HG02798 (cell line): ENCODE results near the gene TMCO4.

Source experiments
- ATAC-seq: cut with Tn5 transposase; IDR thresholded peaks from one replicate; pipeline ENCODE4 v1.9.1; 2021; ENCODE audit warnings: mild to moderate bottlenecking; ENCODE audit not compliant: unreplicated experiment, poor library complexity

The TMCO4 gene

DNA sequence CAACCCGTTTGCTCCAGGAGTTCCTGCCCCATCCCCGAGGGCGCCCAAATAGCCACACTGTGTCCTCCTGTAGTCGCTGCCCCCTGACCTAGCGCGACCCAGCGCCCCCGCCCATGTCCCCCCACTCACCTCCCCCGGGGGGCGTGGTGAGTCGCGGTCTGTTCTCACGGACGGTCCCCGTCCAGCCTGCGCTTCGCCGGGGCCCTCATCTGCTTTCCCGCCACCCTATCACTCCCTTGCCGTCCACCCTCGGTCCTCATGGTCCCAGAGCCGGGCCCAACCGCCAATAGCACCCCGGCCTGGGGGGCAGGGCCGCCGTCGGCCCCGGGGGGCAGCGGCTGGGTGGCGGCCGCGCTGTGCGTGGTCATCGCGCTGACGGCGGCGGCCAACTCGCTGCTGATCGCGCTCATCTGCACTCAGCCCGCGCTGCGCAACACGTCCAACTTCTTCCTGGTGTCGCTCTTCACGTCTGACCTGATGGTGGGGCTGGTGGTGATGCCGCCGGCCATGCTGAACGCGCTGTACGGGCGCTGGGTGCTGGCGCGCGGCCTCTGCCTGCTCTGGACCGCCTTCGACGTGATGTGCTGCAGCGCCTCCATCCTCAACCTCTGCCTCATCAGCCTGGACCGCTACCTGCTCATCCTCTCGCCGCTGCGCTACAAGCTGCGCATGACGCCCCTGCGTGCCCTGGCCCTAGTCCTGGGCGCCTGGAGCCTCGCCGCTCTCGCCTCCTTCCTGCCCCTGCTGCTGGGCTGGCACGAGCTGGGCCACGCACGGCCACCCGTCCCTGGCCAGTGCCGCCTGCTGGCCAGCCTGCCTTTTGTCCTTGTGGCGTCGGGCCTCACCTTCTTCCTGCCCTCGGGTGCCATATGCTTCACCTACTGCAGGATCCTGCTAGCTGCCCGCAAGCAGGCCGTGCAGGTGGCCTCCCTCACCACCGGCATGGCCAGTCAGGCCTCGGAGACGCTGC is 133.9 kb downstream of the TMCO4 start:
- ATAC-seq, result no peak

DNA sequence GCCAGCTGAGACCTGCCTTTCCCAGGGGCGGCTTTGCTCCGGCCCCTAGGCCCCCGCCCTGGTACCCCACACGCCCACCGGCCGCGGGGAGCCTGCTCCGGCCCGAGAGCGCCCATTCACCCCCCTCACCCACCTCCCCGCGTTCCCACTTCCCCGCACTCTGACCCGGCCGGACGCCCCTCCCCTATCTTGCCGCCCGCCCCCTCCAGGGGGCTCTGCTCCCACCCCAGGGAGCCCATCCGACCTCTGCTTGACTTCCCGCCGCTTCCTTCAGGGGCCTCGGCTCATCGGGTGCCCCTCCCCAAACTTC is 134.6 kb downstream of the TMCO4 start:
- ATAC-seq, result no peak

DNA sequence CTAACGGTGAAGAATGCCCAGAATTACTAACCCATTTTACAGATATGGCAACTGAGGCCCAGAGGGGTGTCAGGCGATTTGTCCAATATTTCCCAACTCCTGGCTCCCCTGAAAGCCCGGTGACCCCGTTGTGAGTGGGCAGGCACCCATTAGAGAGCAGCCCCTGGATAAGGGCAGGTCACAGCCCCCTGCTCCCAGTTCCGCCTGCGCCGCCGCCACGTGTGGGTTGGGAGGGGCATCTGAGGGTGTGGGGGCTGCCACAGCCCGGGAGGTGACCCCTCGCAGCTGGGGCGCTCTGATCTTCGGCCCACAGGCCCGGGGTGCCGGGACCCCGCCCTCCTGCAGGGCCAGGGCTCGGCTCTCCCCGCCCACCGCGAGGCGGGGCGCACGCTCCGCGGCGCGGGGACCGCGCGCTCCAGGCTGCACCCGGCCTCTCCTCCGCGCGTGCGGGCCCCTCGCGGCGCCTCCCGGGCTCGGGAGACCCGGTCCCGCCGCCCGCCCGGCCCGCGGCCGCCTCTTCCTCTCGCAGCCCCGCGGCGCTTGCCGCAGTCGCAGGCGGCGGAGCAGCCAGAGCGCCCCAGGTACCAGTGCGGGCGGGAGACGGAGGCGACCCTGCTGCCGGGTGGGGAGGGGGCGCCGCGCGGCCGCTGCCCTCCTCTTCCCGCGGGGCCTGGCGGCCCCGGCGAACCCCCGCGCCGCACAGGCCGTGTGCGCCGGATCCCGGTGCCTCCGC is 135.1 kb downstream of the TMCO4 start, which contains the start of gene HTR6:
TSS of gene HTR6 (plus strand) at position 423 of the 733 bp plus-strand sequence. CDS start 879 bp downstream, outside the sequence.
- ATAC-seq, result no peak

DNA sequence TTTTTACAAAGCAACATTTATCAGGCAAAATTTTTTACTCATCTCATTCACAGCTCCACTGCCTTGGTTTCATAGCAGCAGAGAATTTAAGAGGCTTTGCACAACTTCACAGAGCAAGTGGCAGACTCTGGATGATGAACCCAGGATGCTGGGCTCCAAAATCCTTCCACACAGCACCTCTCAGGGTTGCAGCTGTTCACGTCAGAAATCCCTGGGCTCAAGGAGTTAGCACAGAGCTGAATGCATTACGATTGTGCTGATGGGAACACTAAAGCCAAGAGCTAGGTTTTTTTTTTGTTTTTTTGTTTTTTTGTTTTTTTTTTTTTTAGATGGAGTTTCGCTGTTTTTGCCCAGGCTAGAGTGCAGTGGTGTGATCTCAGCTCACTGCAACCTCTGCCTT is 137.4 kb downstream of the TMCO4 start:
- no peak for ATAC-seq

DNA sequence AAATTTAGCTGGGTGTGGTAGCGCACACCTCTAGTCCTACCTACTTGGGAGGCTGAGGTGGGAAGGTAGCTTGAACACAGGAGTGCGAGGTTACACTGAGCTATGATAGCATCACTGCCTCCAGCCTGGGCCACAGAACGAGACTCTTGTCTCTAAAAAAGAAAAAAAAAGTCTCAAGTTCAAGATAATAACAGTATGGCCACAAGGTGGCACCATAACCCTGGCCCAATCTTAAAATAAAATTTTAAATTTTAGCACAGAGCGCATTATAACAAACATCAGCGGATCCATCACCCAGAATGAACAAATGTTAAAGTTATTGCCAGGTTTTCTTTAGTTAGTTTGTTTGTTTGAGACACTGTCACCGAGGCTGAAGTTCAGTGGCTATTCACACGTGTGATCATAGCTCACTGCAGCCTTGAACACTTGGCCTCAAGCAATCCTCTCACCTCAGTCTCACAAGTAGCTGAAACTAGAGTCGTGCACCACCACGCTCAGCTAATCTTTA is 137.9 kb downstream of the TMCO4 start:
- ATAC-seq, result no peak

DNA sequence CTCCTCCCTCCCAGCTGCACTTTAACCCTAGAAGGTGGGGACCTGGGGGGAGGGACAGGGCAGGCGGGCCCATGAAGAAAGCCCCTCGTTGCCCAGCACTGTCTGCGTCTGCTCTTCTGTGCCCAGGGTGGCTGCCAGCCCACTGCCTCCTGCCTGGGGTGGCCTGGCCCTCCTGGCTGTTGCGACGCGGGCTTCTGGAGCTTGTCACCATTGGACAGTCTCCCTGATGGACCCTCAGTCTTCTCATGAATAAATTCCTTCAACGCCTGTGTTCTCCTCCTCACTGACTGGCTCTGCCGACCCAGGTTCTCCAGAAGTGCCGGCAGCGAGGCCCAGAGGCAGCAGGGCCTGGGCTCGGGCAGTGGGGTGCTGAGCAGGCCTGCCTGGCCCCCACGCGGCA is 141.5 kb downstream of the TMCO4 start:
- no peak for ATAC-seq

DNA sequence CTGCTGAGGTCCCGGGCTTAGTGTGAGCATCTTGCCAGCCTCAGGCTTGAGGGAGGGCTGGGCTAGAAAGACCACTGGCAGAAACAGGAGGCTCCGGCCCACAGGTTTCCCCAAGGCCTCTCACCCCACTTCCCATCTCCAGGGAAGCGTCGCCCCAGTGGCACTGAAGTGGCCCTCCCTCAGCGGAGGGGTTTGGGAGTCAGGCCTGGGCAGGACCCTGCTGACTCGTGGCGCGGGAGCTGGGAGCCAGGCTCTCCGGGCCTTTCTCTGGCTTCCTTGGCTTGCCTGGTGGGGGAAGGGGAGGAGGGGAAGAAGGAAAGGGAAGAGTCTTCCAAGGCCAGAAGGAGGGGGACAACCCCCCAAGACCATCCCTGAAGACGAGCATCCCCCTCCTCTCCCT is 142.2 kb downstream of the TMCO4 start:
- no peak for ATAC-seq

DNA sequence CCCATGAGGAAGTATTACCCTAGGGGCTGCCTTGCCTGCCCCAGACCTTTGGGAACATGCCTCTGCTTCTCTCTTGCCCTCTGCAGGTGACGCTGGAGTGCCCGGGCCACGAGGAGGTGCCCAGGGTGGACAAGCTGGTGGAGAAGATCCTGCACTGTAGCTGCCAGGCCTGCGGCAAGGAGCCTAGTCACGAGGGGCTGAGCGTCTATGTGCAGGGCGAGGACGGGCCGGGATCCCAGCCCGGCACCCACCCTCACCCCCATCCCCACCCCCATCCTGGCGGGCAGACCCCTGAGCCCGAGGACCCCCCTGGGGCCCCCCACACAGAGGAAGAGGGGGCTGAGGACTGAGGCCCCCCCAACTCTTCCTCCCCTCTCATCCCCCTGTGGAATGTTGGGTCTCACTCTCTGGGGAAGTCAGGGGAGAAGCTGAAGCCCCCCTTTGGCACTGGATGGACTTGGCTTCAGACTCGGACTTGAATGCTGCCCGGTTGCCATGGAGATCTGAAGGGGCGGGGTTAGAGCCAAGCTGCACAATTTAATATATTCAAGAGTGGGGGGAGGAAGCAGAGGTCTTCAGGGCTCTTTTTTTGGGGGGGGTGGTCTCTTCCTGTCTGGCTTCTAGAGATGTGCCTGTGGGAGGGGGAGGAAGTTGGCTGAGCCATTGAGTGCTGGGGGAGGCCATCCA is 142.8 kb downstream of the TMCO4 start:
- ATAC-seq, result no peak

DNA sequence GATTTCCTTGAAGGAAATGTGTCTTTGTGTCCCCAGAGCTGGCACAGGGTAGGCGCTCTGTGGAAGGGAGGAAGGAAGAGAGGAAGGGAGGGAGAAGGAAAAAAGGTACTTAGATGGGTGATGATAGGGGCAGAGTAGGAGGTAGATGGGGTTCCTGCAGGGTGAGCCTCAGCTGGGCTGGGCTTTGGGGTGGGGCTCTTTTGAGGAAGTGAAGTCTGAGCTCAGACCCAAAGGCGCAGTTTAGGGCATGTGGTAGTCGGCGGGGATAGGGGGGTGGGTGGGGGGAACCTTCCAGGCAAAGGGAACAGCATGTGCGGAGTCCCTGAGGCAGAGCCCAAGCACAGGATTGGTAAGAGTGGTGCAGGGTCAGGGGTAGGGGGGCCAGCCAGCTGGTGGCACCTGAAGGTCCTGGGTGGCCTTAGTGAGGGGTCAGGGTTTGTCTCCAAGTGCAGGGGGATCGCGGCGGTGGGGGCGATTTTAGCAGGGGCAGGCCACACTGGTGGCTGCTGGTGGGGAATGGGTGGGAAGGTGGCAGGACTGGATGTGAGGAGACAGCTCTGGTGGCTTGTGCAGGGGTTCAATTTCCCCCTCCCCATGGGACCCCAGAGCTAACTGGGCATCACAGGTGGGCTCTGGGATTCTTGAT is 143.5 kb downstream of the TMCO4 start:
- ATAC-seq, result no peak

DNA sequence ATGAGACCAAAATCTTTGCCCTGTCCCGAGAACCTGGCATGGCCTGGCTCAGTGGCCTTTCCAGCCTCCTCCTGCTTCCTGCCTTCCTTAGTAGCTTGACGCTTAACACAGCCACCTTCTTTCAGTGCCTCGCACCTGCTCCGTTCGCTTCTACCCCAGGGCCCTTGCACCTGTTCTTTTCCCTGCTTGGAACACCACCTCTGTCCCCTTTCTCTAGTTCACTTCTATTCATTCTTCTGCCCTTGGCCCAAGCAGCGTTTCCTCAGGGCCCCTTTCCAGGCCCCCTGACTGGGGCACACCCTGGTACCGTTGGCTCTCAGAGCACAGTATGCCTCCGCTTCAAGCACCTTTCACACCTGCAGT is 144.0 kb downstream of the TMCO4 start:
- ATAC-seq, result no peak

DNA sequence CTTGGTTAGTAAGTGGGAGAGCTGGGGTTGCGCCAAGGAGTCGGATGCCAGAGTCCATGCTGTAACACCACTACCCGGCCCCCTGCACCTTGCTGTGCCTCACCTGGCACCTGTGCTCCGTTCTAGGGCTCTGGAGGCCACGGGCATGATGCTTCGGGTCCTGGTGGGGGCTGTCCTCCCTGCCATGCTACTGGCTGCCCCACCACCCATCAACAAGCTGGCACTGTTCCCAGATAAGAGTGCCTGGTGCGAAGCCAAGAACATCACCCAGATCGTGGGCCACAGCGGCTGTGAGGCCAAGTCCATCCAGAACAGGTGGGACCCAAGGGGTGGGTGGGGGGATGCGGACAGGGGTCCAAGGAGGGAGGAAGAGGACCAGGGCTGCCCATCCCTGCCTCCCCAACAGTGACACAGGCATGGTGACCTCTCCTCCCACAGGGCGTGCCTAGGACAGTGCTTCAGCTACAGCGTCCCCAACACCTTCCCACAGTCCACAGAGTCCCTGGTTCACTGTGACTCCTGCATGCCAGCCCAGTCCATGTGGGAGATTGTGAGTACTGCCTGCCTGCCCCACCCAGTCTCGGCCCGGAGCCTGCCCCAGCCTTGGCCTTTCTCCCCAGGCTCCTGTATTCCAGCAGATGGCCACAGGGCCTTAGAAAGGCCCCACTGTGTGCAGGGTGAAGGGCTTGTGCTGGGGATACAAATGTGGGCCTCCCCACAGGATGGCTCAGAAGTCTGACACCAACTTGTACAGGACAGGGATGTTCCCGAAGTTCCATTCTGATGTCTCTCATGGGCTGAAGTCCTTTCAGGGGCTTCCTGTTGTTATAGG is 144.6 kb downstream of the TMCO4 start:
- no peak for ATAC-seq

DNA sequence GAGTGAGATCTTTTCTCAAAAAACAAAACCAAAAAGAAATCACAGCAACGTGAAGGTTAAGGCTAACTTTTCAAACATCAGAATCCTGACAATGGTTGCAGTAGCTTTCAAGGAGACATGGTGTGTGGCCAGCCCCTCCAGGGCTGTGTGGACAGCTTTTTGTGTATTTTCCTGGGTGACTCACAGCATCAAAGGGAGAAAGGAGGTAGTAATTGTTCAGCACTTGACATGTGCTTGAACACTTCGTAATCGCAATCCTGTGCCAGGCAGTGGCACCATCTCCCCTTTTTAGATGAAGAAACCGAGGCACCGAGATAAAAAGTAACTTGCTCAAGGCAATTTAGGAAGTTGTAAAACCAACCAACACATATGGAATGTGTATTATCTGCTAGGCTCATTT is 145.3 kb downstream of the TMCO4 start:
- no peak for ATAC-seq

DNA sequence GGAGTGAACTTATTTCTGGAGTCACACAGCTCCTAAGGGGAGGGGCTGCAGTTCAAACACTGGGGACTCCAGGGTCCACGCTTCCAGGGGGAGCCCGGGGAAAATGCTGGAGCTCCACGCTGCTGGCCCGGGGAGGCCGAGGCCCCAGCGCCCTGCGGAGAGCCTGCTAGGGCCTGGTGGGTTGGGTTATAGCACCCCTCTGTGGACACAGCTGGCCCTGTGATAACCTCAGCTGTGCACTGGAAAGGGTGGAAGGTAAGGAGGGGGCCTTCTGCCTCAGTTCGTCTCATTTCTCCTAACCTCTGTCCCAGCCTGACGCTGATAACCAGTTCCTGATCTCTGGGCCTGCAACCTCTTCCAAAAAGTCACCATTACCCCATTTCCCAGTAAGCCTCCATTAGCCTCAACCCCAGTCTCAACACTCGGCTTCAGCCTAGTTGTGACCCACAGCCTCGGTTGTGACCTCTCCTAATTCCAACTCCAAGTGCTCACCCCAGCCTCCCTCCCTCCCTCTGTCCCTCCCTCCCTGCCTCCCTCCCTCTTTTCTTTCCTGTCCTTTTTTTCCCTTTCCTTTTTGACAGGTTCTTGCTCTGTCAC is 148.5 kb downstream of the TMCO4 start:
- no peak for ATAC-seq

DNA sequence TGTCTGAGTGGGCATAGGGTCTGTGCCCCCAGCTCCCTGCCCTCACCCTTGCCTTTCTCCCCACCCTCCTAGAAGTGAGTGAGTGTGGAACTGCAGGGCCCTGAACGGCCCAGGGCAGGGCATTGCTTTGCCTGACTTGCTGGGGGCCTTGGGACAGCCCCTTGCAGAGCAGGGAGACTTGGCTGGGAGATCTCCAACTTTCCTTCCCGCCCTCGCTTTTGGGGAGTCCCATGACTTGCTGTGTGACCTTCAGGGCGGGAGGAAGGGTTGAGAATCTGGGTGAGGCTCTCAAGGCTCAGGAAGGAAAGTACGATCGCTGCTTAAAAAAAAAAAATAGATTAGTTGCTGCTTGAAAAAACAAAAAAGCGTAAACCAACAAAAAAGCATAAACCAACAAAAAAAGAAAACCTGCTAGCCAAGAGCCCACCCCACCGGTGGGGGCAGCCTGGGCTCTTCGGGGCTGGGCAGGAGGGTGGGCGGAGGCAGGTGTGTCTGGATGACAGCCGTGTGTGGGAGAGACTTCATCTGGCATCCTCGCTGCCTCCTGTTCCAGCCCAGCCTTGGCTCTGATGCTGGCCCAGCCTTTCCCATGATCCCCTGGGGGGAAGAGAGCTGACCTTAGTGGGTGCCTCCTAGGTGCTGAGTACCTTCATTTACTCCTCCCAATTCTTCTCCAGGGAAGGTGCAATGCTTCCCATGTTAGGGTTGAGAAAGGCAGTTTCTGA is 149.1 kb downstream of the TMCO4 start:
- ATAC-seq, result no peak

DNA sequence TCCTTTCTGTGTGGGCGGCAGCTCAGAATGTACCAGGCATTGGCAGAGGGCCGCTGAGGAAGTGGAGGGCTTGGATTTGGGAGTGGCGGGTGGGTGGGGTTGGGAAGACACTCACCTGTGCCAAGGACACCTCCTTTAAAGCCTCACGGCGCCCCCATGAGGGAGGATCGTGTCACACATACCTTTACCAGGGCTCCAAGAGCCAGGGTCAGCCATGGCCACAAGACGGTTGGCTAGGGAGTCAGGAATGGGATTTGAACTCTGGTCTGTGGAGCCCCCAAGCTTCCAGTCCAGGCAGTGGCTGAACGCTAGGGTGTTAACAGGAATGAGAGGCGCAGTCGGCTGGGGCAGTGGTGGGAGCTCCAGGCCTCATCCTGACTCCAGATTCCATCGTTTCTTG is 151.0 kb downstream of the TMCO4 start:
- no peak for ATAC-seq

DNA sequence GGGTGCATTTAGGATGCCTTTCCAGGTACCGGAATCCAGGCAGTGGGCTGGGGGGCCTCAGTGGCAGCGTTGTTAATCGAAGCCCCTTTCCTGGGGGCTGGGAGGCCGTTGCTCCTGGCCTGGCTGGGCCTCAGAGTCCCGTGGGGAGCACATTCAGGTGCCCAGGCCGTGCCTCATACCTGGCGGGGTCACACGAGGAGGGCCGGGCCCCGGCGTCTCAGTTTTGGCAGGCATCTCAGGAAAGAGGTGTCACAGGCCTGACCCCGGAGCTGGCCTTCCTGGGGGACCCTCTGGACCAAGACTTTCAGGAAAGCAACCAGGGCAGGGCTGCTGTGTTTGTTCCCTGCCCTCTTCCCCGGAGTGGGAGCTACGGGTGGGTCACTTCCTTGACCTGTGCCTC is 151.5 kb downstream of the TMCO4 start:
- ATAC-seq, result no peak

DNA sequence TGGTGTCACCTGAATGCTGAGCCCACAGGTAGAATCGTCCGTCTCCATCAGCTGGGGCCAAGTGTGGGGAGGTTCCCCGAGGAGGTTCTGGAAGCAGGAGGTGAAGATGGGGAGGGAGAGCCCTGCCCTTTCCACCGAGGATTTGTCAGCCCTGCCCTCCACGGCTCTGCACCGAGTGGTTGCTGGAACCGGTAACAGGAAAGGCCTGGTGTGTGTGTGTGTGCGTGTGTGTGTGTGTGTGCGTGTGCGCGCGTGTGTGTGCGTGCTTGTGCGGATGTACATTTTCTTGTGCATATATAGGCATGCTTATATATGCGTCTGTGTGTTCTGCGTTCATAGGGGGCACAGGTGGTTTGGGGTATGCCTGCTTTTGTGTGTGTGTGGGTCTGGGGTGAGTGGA is 152.1 kb downstream of the TMCO4 start:
- ATAC-seq, result no peak
